Measurements from ENCODE around the gene CLPTM1L. TPM values are rescaled to one million over a fixed set of nuclear protein-coding genes. Genes with fewer than 3 reads are reported as not detected.

Gene CLPTM1L
- total RNA-seq, 4 donors from 2014 or later = 92.3 to 132 (median 108) TPM

GRCh38 chr5:1285883-1286291 is 59.0 kb downstream of the CLPTM1L start:
- TF ChIP-seq CTCF (IDR thresholded peaks at IDR 0.05; ENCODE audit: low read depth) = no peak

GRCh38 chr5:1285141-1285540 is 59.8 kb downstream of the CLPTM1L start:
- no peak for TF ChIP-seq CTCF (IDR thresholded peaks at IDR 0.05; ENCODE audit: low read depth)

- no peak for TF ChIP-seq CTCF (IDR thresholded peaks at IDR 0.05; ENCODE audit: low read depth)
Measured at GRCh38 chr5:1282131-1282992, 62.5 kb downstream of the CLPTM1L start.

GRCh38 chr5:1281038-1281882 is 63.6 kb downstream of the CLPTM1L start:
- no peak for TF ChIP-seq CTCF (IDR thresholded peaks at IDR 0.05; ENCODE audit: low read depth)

GRCh38 chr5:1280177-1281037 is 64.5 kb downstream of the CLPTM1L start:
- no peak for TF ChIP-seq CTCF (IDR thresholded peaks at IDR 0.05; ENCODE audit: low read depth)

GRCh38 chr5:1279443-1280151 is 65.3 kb downstream of the CLPTM1L start:
- TF ChIP-seq CTCF (IDR thresholded peaks at IDR 0.05; ENCODE audit: low read depth) = no peak
